ENCODE results near the gene OAS2. TPM values are rescaled to one million over a fixed set of nuclear protein-coding genes. Genes with fewer than 3 reads are reported as not detected.
"Not testable (repeated sequence)": the region's sequence is repeated elsewhere in the genome, so short reads cannot be mapped to it uniquely, and the experiment has no call there.

The OAS2 gene
- total RNA-seq, 1 experiment from 2014 or later = 0.26 TPM

GRCh38 chr12:112979041-112979680, 842 bp downstream of the OAS2 start:
- Histone ChIP-seq H3K4me3 (no peak overlapping the region), H3K27me3 (replicated peaks) (0 out of 2 replicates have a peak, but pooled peaks cover 5% of the 10 kb centered on the region), H3K36me3 (no peaks in the 10 kb centered on the region), H3K27ac (no peak overlapping the region), H3K4me1 (replicated peaks) (peaks cover 4% of the 10 kb centered on the region), H3K9me3 (replicated peaks) (no peaks in the 10 kb centered on the region)
- DNase-seq (ENCODE audit: low read depth in 1 of 2, low spot score in 2 of 2) = no peak

- Histone ChIP-seq H3K4me1 (replicated peaks) (peaks cover 4% of the 10 kb centered on the region), H3K27ac (no peak overlapping the region), H3K36me3 (no peaks in the 10 kb centered on the region), H3K27me3 (replicated peaks) (0 out of 2 replicates have a peak, but pooled peaks cover 5% of the 10 kb centered on the region), H3K9me3 (replicated peaks) (no peaks in the 10 kb centered on the region), H3K4me3 (no peak overlapping the region)
- DNase-seq (ENCODE audit: low read depth in 1 of 2, low spot score in 2 of 2) = no peak
Observed at GRCh38 chr12:112980491-112981158, 2.3 kb downstream of the OAS2 start.

- H3K27ac ChIP-seq = no peak overlapping the region
- no peaks in the 10 kb centered on the region for H3K9me3 ChIP-seq (replicated peaks)
- 0 out of 2 replicates have a peak, but pooled peaks cover 7% of the 10 kb centered on the region for H3K27me3 ChIP-seq (replicated peaks)
- no peaks in the 10 kb centered on the region for H3K36me3 ChIP-seq
- no peaks in the 10 kb centered on the region for H3K4me1 ChIP-seq (replicated peaks)
- no peak overlapping the region for H3K4me3 ChIP-seq
- no peak for DNase-seq (ENCODE audit: low read depth in 1 of 2, low spot score in 2 of 2)
Observed at GRCh38 chr12:112985642-112986290, 7.4 kb downstream of the OAS2 start.

GRCh38 chr12:112986291-112986800, 8.0 kb downstream of the OAS2 start:
- 0 out of 2 replicates have a peak, but pooled peaks cover 7% of the 10 kb centered on the region for H3K27me3 ChIP-seq (replicated peaks)
- no peaks in the 10 kb centered on the region for H3K4me1 ChIP-seq (replicated peaks)
- H3K4me3 ChIP-seq = no peak overlapping the region
- H3K27ac ChIP-seq = no peak overlapping the region
- no peaks in the 10 kb centered on the region for H3K9me3 ChIP-seq (replicated peaks)
- no peak for DNase-seq (ENCODE audit: low read depth in 1 of 2, low spot score in 2 of 2)
- no peaks in the 10 kb centered on the region for H3K36me3 ChIP-seq

GRCh38 chr12:112987561-112987960, 9.2 kb downstream of the OAS2 start:
- Histone ChIP-seq H3K4me3 (no peak overlapping the region), H3K27me3 (replicated peaks) (0 out of 2 replicates have a peak, but pooled peaks cover 7% of the 10 kb centered on the region), H3K4me1 (replicated peaks) (no peaks in the 10 kb centered on the region), H3K36me3 (no peaks in the 10 kb centered on the region), H3K27ac (no peak overlapping the region), H3K9me3 (replicated peaks) (no peaks in the 10 kb centered on the region)
- no peak for DNase-seq (ENCODE audit: low read depth in 1 of 2, low spot score in 2 of 2)

GRCh38 chr12:112988224-112988623, 9.9 kb downstream of the OAS2 start:
- H3K27ac ChIP-seq = no peak overlapping the region
- no peak overlapping the region for H3K4me3 ChIP-seq
- DNase-seq (ENCODE audit: low read depth in 1 of 2, low spot score in 2 of 2) = no peak
- H3K36me3 ChIP-seq = no peaks in the 10 kb centered on the region
- no peaks in the 10 kb centered on the region for H3K4me1 ChIP-seq (replicated peaks)
- H3K9me3 ChIP-seq (replicated peaks) = no peaks in the 10 kb centered on the region
- 0 out of 2 replicates have a peak, but pooled peaks cover 7% of the 10 kb centered on the region for H3K27me3 ChIP-seq (replicated peaks)

- H3K4me1 ChIP-seq (replicated peaks); H3K4me3 ChIP-seq; H3K36me3 ChIP-seq; H3K9me3 ChIP-seq (replicated peaks); DNase-seq (ENCODE audit: low read depth in 1 of 2, low spot score in 2 of 2); H3K27ac ChIP-seq; H3K27me3 ChIP-seq (replicated peaks): not testable (repeated sequence)
Observed at GRCh38 chr12:112988823-112989385, 10.6 kb downstream of the OAS2 start.

- DNase-seq (ENCODE audit: low read depth in 1 of 2, low spot score in 2 of 2) = no peak
- Histone ChIP-seq H3K9me3 (replicated peaks) (no peaks in the 10 kb centered on the region), H3K27me3 (replicated peaks) (0 out of 2 replicates have a peak, but pooled peaks cover 2% of the 10 kb centered on the region), H3K4me3 (no peak overlapping the region), H3K27ac (no peak overlapping the region), H3K36me3 (no peaks in the 10 kb centered on the region), H3K4me1 (replicated peaks) (no peaks in the 10 kb centered on the region)
Observed at GRCh38 chr12:112989806-112990205, 11.5 kb downstream of the OAS2 start.

- Histone ChIP-seq H3K27me3 (replicated peaks) (0 out of 2 replicates have a peak, but pooled peaks cover 7% of the 10 kb centered on the region), H3K9me3 (replicated peaks) (no peaks in the 10 kb centered on the region), H3K4me3 (no peak overlapping the region), H3K27ac (no peak overlapping the region), H3K4me1 (replicated peaks) (no peaks in the 10 kb centered on the region), H3K36me3 (no peaks in the 10 kb centered on the region)
- DNase-seq (ENCODE audit: low read depth in 1 of 2, low spot score in 2 of 2) = peak; percentile 47 to 54
Observed at GRCh38 chr12:112992541-112993398, 14.5 kb downstream of the OAS2 start.

- H3K4me3 ChIP-seq = no peak overlapping the region
- H3K27ac ChIP-seq = no peak overlapping the region
- H3K9me3 ChIP-seq (replicated peaks) = no peaks in the 10 kb centered on the region
- no peak for DNase-seq (ENCODE audit: low read depth in 1 of 2, low spot score in 2 of 2)
- H3K36me3 ChIP-seq = no peaks in the 10 kb centered on the region
- H3K27me3 ChIP-seq (replicated peaks) = 0 out of 2 replicates have a peak, but pooled peaks cover 5% of the 10 kb centered on the region
- no peaks in the 10 kb centered on the region for H3K4me1 ChIP-seq (replicated peaks)
Observed at GRCh38 chr12:112995008-112995407, 16.7 kb downstream of the OAS2 start.

- Histone ChIP-seq H3K4me1 (replicated peaks) (no peaks in the 10 kb centered on the region), H3K27ac (no peak overlapping the region), H3K9me3 (replicated peaks) (no peaks in the 10 kb centered on the region), H3K27me3 (replicated peaks) (0 out of 2 replicates have a peak, but pooled peaks cover 5% of the 10 kb centered on the region), H3K36me3 (no peaks in the 10 kb centered on the region), H3K4me3 (no peak overlapping the region)
- DNase-seq (ENCODE audit: low read depth in 1 of 2, low spot score in 2 of 2) = no peak
Observed at GRCh38 chr12:112996501-112996900, 18.2 kb downstream of the OAS2 start.

- Histone ChIP-seq H3K4me1 (replicated peaks) (no peaks in the 10 kb centered on the region), H3K27ac (no peak overlapping the region), H3K9me3 (replicated peaks) (no peaks in the 10 kb centered on the region), H3K27me3 (replicated peaks) (0 out of 2 replicates have a peak, but pooled peaks cover 5% of the 10 kb centered on the region), H3K36me3 (no peaks in the 10 kb centered on the region), H3K4me3 (no peak overlapping the region)
- DNase-seq (ENCODE audit: low read depth in 1 of 2, low spot score in 2 of 2) = no peak
Observed at GRCh38 chr12:112997506-112997905, 19.2 kb downstream of the OAS2 start.

All from SJSA1 (cell line).